ENCODE results near the gene TMTC1. TPM values are rescaled to one million over a fixed set of nuclear protein-coding genes. Genes with fewer than 3 reads are reported as not detected.

The TMTC1 gene
- total and polyA plus RNA-seq, 2 of the 8 experiments (the other 6 are each of a cell fraction or from before 2014, with no cell fraction given) = 15.4 to 20.8 TPM

DNA sequence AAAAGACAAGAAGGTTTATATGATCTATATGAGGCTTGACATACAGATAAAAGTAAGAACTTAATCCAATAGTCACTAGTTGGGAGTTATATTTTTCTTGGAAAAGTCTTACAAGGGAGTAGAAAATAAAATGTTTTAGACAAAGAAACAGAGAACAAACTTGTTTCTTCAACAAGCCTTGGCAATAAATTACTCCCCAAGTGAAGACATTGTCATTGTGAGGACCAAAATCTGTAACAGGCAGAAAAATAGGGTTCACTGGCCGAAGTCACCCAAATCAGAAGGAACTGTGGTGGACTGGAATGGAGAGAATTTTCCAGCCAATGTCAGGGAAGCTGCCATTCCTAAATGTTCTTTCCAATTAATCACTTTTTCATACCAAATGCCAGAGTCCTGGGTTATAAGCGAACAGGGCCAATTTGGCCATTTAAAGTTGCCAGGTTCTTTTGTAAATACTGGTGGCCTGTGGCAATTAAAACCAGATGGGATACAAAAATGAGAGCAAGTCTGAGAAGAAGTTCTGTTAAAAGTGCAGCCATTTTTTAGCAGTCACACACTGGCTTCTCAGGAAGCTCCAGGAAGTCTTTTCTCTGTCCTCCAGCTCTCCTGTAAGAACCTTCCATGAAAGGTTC, 168.9 kb downstream of the TMTC1 start (continued):
- TF ChIP-seq MAX (IDR thresholded peaks at IDR 0.05) (no peak), SIN3A (conservative IDR thresholded peaks at IDR 0.05 in 1 of 2, IDR thresholded peaks at IDR 0.05 in 1 of 2; ENCODE audit: low read depth in 1 of 2, low read length in 2 of 2) (no peak), KDM4A (IDR thresholded peaks at IDR 0.05; ENCODE audit: low read depth, low read length, severe bottlenecking) (no peak), BCL11A (IDR thresholded peaks at IDR 0.05; ENCODE audit: low read depth in 2 of 2, low read length in 2 of 2) (no peak), KDM5A (IDR thresholded peaks at IDR 0.05; ENCODE audit: low read length) (no peak)
- TF ChIP-seq, protein P1, sequence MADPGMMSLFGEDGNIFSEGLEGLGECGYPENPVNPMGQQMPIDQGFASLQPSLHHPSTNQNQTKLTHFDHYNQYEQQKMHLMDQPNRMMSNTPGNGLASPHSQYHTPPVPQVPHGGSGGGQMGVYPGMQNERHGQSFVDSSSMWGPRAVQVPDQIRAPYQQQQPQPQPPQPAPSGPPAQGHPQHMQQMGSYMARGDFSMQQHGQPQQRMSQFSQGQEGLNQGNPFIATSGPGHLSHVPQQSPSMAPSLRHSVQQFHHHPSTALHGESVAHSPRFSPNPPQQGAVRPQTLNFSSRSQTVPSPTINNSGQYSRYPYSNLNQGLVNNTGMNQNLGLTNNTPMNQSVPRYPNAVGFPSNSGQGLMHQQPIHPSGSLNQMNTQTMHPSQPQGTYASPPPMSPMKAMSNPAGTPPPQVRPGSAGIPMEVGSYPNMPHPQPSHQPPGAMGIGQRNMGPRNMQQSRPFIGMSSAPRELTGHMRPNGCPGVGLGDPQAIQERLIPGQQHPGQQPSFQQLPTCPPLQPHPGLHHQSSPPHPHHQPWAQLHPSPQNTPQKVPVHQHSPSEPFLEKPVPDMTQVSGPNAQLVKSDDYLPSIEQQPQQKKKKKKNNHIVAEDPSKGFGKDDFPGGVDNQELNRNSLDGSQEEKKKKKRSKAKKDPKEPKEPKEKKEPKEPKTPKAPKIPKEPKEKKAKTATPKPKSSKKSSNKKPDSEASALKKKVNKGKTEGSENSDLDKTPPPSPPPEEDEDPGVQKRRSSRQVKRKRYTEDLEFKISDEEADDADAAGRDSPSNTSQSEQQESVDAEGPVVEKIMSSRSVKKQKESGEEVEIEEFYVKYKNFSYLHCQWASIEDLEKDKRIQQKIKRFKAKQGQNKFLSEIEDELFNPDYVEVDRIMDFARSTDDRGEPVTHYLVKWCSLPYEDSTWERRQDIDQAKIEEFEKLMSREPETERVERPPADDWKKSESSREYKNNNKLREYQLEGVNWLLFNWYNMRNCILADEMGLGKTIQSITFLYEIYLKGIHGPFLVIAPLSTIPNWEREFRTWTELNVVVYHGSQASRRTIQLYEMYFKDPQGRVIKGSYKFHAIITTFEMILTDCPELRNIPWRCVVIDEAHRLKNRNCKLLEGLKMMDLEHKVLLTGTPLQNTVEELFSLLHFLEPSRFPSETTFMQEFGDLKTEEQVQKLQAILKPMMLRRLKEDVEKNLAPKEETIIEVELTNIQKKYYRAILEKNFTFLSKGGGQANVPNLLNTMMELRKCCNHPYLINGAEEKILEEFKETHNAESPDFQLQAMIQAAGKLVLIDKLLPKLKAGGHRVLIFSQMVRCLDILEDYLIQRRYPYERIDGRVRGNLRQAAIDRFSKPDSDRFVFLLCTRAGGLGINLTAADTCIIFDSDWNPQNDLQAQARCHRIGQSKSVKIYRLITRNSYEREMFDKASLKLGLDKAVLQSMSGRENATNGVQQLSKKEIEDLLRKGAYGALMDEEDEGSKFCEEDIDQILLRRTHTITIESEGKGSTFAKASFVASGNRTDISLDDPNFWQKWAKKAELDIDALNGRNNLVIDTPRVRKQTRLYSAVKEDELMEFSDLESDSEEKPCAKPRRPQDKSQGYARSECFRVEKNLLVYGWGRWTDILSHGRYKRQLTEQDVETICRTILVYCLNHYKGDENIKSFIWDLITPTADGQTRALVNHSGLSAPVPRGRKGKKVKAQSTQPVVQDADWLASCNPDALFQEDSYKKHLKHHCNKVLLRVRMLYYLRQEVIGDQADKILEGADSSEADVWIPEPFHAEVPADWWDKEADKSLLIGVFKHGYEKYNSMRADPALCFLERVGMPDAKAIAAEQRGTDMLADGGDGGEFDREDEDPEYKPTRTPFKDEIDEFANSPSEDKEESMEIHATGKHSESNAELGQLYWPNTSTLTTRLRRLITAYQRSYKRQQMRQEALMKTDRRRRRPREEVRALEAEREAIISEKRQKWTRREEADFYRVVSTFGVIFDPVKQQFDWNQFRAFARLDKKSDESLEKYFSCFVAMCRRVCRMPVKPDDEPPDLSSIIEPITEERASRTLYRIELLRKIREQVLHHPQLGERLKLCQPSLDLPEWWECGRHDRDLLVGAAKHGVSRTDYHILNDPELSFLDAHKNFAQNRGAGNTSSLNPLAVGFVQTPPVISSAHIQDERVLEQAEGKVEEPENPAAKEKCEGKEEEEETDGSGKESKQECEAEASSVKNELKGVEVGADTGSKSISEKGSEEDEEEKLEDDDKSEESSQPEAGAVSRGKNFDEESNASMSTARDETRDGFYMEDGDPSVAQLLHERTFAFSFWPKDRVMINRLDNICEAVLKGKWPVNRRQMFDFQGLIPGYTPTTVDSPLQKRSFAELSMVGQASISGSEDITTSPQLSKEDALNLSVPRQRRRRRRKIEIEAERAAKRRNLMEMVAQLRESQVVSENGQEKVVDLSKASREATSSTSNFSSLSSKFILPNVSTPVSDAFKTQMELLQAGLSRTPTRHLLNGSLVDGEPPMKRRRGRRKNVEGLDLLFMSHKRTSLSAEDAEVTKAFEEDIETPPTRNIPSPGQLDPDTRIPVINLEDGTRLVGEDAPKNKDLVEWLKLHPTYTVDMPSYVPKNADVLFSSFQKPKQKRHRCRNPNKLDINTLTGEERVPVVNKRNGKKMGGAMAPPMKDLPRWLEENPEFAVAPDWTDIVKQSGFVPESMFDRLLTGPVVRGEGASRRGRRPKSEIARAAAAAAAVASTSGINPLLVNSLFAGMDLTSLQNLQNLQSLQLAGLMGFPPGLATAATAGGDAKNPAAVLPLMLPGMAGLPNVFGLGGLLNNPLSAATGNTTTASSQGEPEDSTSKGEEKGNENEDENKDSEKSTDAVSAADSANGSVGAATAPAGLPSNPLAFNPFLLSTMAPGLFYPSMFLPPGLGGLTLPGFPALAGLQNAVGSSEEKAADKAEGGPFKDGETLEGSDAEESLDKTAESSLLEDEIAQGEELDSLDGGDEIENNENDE (IDR thresholded peaks at IDR 0.05; ENCODE audit: insufficient replicate concordance, low read length) = no peak
